Kidney epithelial cell (primary cell): ENCODE measurements around the gene RPL10. TPM values are rescaled to one million over a fixed set of nuclear protein-coding genes. Genes with fewer than 3 reads are reported as not detected.
A peak's percentile ranks its signal among the peaks of the same experiment; 100 is the strongest.

ENCODE experiments used
- DNase-seq: peaks from one replicate; pipeline ENCODE4 v3.0.0-alpha.2; 2010; ENCODE audit warnings: low read depth
- H3K27me3 ChIP-seq: 2 replicates; pipeline ENCODE4 v1.6.0; 2011; ENCODE audit warnings: low read length; ENCODE audit not compliant: control insufficient read depth, insufficient read depth
- H3K36me3 ChIP-seq: 2 replicates; pipeline ENCODE4 v1.5.1; 2011; ENCODE audit warnings: low read length; ENCODE audit not compliant: control insufficient read depth, insufficient read depth
- H3K4me3 ChIP-seq: 2 replicates; pipeline ENCODE4 v1.5.1; 2011; ENCODE audit warnings: low read depth, mild to moderate bottlenecking, control low read depth, low read length
- total RNA-seq: library from RNA; depleted of rRNA; stranded (reverse); fragments of >200 nt; gene quantifications from 2 replicates; pipeline ENCODE4 v1.2.3, GENCODE V29; 2015
- TF ChIP-seq, protein P1 (sequence below): IDR thresholded peaks from 2 replicates; pipeline ENCODE4 v1.5.1; 2011; ENCODE audit warnings: mild to moderate bottlenecking, moderate library complexity, low read length, control low read depth, inconsistent platforms; ENCODE audit not compliant: insufficient read depth, poor library complexity, severe bottlenecking

RPL10 gene
- total RNA-seq, 1 donor from 2014 or later = 8,307 TPM

DNA sequence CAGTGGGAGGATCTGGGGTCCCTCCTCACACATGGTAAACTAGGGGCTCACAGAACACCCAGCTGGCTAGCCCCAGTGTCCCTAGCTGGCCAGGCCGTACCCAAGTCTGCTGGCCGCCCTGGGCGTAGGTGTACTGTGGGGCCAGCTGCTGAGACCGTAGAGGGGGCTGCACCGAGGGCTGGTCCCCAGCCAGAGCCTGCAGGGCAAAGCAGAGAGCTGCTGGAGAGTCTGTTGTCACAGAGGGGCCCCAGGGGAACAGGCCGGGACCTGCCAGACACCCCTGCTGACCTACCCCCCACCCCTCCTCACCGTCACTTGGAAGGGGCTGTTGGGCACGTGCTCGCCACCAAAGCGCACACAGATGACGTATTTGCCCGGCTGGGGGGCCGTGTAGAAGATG is 43.7 kb upstream of the RPL10 start:
- H3K27me3 ChIP-seq = no peaks in the 10 kb centered on the region
- DNase-seq = no peak
- TF ChIP-seq, protein P1, sequence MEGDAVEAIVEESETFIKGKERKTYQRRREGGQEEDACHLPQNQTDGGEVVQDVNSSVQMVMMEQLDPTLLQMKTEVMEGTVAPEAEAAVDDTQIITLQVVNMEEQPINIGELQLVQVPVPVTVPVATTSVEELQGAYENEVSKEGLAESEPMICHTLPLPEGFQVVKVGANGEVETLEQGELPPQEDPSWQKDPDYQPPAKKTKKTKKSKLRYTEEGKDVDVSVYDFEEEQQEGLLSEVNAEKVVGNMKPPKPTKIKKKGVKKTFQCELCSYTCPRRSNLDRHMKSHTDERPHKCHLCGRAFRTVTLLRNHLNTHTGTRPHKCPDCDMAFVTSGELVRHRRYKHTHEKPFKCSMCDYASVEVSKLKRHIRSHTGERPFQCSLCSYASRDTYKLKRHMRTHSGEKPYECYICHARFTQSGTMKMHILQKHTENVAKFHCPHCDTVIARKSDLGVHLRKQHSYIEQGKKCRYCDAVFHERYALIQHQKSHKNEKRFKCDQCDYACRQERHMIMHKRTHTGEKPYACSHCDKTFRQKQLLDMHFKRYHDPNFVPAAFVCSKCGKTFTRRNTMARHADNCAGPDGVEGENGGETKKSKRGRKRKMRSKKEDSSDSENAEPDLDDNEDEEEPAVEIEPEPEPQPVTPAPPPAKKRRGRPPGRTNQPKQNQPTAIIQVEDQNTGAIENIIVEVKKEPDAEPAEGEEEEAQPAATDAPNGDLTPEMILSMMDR = no peak
- H3K36me3 ChIP-seq = peaks cover 1% of the 10 kb centered on the region
- no peak overlapping the region for H3K4me3 ChIP-seq

DNA sequence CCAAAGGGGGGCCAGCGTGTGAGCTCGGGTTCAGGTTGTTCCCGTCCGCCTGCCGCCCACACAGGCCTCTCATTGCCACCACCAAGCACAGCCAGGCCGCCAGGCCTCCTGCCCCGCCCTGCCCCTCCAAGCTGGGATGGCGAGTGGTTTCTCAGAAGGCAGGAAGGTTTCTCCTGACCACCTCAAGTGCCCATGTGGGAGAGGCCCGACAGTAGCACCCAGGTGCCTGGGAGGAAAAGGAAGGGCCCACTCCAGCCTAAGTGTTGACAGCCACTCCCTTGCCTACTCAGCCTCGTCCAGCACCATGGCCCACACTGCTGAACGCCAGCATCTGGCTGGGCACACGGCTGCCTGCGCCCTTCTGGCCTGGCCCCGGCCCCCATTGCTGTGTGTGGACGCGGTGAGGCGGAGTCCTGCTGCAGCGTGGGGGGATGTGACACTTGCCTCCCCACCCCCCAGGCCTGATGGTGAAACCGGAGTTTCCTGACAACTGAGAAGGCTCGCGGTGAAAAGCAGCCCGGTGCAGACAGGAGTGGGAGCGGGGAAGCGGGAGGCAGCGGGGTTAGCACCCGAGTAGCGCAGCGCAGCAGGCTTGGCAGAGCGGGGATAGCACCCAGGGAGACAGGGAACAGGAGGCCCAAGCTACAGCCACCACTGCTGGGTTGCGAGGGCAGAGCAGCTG is 42.9 kb upstream of the RPL10 start:
- TF ChIP-seq, protein P1 = no peak
- peaks cover 1% of the 10 kb centered on the region for H3K36me3 ChIP-seq
- no peak for DNase-seq

DNA sequence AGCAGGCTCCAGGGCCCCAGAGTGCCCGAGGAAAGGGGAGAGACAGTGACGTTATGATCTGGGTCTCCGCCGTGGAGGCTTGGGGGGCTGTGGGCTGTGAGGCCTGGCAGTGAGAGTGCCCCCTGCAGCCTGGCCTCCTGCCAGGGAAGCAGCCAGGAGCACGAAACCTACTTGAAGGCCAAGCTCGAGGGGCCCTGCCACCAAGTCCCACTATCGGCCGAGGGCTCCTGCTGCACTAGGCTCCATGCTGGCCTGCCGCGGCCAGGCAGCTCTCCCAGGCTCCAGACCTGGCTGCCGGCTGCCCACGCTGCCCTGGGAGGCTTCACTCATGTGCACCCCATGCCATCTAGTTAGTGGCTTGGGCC is 42.4 kb upstream of the RPL10 start:
- TF ChIP-seq, protein P1 = peak; percentile 2
- Histone ChIP-seq H3K36me3 (peaks cover 1% of the 10 kb centered on the region), H3K27me3 (no peaks in the 10 kb centered on the region), H3K4me3 (no peak overlapping the region)
- DNase-seq = no peak

More for the DNA sequence above, 42.9 kb upstream of the RPL10 start:
- no peak overlapping the region for H3K4me3 ChIP-seq
- no peaks in the 10 kb centered on the region for H3K27me3 ChIP-seq

DNA sequence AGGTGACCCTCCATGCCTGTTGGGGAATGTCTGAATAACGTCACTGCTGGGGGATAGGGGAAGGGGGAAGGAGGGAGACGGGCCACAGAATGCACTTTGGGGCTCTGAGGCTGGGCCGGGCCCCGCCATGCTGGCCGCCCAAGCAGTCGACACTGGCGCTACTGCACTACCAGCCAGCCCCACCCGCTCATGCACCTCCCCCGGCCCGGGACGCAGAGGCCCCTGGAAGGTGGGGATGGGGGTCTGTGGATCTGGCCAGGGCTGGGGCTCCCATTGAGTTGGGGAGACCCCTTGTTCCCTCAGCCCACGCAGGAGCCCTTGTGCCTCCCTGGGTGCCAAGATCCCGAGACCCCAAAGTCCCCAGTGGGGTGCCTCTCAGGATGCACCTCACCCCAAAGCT is 41.6 kb upstream of the RPL10 start:
- peaks cover 1% of the 10 kb centered on the region for H3K36me3 ChIP-seq
- TF ChIP-seq, protein P1 = no peak
- no peak overlapping the region for H3K4me3 ChIP-seq
- no peak for DNase-seq
- H3K27me3 ChIP-seq = no peaks in the 10 kb centered on the region

DNA sequence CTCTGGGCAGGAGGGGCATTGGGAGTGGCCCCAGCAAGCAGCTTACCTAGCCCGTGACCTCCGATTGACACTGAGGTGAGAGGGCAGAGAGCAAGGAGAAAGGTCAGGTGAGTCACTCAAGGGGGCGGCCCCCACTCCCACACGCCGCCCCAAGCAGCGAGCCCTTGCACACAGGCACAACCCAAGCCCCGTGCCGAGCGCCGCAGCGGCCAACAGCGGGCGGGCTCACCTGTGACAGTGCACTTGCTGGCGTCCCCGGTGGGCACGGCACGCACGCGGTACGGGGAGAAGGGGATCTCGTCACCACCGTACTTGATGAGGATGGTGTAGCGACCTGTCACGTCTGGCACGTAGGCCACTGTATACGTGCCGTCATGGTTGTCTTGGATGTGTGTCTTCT is 41.0 kb upstream of the RPL10 start:
- Histone ChIP-seq H3K4me3 (no peak overlapping the region), H3K27me3 (no peaks in the 10 kb centered on the region), H3K36me3 (peaks cover 1% of the 10 kb centered on the region)
- TF ChIP-seq, protein P1 = no peak
- DNase-seq = no peak

DNA sequence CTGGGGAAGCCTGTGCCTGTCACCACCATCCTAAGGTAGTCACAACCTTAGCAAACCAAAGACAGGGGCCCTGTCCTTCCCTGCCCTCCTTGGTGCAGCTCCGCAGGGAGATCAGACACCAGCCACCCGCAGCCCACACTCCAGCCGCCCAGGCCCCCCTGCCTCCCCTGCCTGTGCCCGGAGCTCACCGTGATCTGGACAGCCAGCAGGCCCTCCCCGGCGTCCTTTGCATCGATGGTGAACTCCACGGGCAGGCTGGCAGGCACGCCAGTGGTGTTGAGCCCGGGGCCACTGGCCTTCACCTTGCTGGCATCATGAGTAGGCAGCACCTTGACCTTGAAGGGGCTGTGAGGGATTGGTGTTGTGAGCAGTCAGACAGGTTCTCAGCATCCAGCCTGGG is 40.2 kb upstream of the RPL10 start:
- no peak overlapping the region for H3K4me3 ChIP-seq
- no peaks in the 10 kb centered on the region for H3K27me3 ChIP-seq
- no peak for DNase-seq
- peaks cover 1% of the 10 kb centered on the region for H3K36me3 ChIP-seq
- TF ChIP-seq, protein P1 = no peak
